WI38 (cell line): ENCODE results near the gene CHRM1.

Experiments
- H3K4me3 ChIP-seq: 2 replicates; pipeline ENCODE4 v1.5.1; 2011; ENCODE audit warnings: low read depth, mild to moderate bottlenecking, control low read depth, low read length
- CTCF ChIP-seq: IDR thresholded peaks from 2 replicates; pipeline ENCODE4 v1.5.1; 2012; ENCODE audit warnings: low read depth, mild to moderate bottlenecking, control low read depth, low read length

CHRM1 gene

GRCh38 chr11:62925308-62925707 lies 4.1 kb upstream of the CHRM1 start:
- no peak overlapping the region for H3K4me3 ChIP-seq
- no peak for TF ChIP-seq CTCF

- no peak for TF ChIP-seq CTCF
- peak overlapping the region; percentile 10 for H3K4me3 ChIP-seq
These were observed 2.6 kb upstream of the CHRM1 start for GRCh38 chr11:62923601-62924411.

GRCh38 chr11:62922653-62923431 lies 1.7 kb upstream of the CHRM1 start:
- H3K4me3 ChIP-seq: no peak overlapping the region
- no peak for TF ChIP-seq CTCF

- H3K4me3 ChIP-seq: no peak overlapping the region
- no peak for TF ChIP-seq CTCF
These were observed 1.0 kb upstream of the CHRM1 start for GRCh38 chr11:62922189-62922589.

- no peak overlapping the region for H3K4me3 ChIP-seq
- TF ChIP-seq CTCF: no peak
These were observed 518 bp upstream of the CHRM1 start for GRCh38 chr11:62921573-62922188.

GRCh38 chr11:62919898-62920640 lies 1.1 kb downstream of the CHRM1 start:
- no peak for TF ChIP-seq CTCF
- no peak overlapping the region for H3K4me3 ChIP-seq
